ENCODE measurements around the gene ARPC5. TPM values are rescaled to one million over a fixed set of nuclear protein-coding genes. Genes with fewer than 3 reads are reported as not detected.

The ARPC5 gene
- total and polyA plus RNA-seq, 10 of the 15 experiments (the other 5 are each of a cell fraction or from before 2014, with no cell fraction given), result 238 to 784 (median 309) TPM

- no peak for DNase-seq (ENCODE audit: low read depth, low spot score)
- H3K4me1 ChIP-seq (ENCODE audit: control insufficient read depth, insufficient read depth, low read length), result peaks cover 65% of the 10 kb centered on the region
- H3K36me3 ChIP-seq (ENCODE audit: control insufficient read depth in 2 of 2, insufficient read depth in 2 of 2, low read length in 1 of 2), result no peaks in the 10 kb centered on the region
- FAIRE-seq, result no peak
- intact Hi-C loops (cut with micrococcal nuclease; ENCODE audit: unreplicated experiment) (loop anchor here (1.0 to 5.0 kb wide), 4 partner anchors 15 to 237 kb away; partner anchors contain the start of genes ARPC5, NCF2 and SMG7), in situ Hi-C loops (cut with MboI) (no loop called here)
- no peaks in the 10 kb centered on the region for H4K20me1 ChIP-seq (ENCODE audit: control insufficient read depth, insufficient read depth)
- H3K9ac ChIP-seq (ENCODE audit: control insufficient read depth, insufficient read depth, low read length), result no peak overlapping the region
- H3K27ac ChIP-seq (ENCODE audit: control insufficient read depth, insufficient read depth), result peak overlapping the region; percentile 64
- no peaks in the 10 kb centered on the region; the same call in 1 of the 3 replicates for H3K9me3 ChIP-seq (replicated peaks; ENCODE audit: control insufficient read depth, insufficient read depth, low read length)
- H3K4me2 ChIP-seq (ENCODE audit: control insufficient read depth, insufficient read depth), result peak overlapping the region; percentile 42
- H3K27me3 ChIP-seq (replicated peaks in 1 of 2; ENCODE audit: control insufficient read depth in 2 of 2, insufficient read depth in 2 of 2, low read length in 1 of 2), result no peaks in the 10 kb centered on the region
- H3K79me2 ChIP-seq (ENCODE audit: control insufficient read depth, insufficient read depth, low read length), result no peaks in the 10 kb centered on the region
- H3K4me3 ChIP-seq, result no peak overlapping the region
- ChIA-PET RAD21 (ENCODE audit: unreplicated experiment) (interaction anchor here (0.9 to 8.5 kb wide), 10 partner anchors 14 to 306 kb away, joined by 3 to 188 read pairs (median 6); partner anchors contain the start of genes NCF2 and SMG7), CTCF (interaction anchor here (0.8 to 9.8 kb wide), 12 partner anchors 8 to 311 kb away, joined by 3 to 152 read pairs (median 6); partner anchors contain the start of gene NCF2), POLR2A (interaction anchor here (0.8 to 9.4 kb wide), 7 partner anchors 13 to 133 kb away, joined by 3 to 199 read pairs (median 6); partner anchors contain the start of genes ARPC5, NCF2 and SMG7), SMC1A (ENCODE audit: uncharacterized antibody, unreplicated experiment) (interaction anchor here (0.8 to 12.6 kb wide), 15 partner anchors 15 to 293 kb away, joined by 3 to 363 read pairs (median 3); partner anchors contain the start of gene NCF2)
- peak overlapping the region; percentile 31 for H2AFZ ChIP-seq (ENCODE audit: control insufficient read depth, low read depth, low read length)
- 6% methylated on average over 8 of the region's 8 CpGs for WGBS (ENCODE audit: insufficient coverage, insufficient replicate concordance, low lambda C conversion rate, missing lambda C conversion rate)
- ATAC-seq, result peak; percentile 50
- TSS peak; percentile 82 for BruUV-seq (replicated peaks)
- TF ChIP-seq SPI1 (IDR thresholded peaks at IDR 0.05; ENCODE audit: borderline replicate concordance, insufficient read depth, low read depth, low read length), result peak; percentile 86; the same call in 1 of the 2 replicates
- no peak for TF ChIP-seq POLR2AphosphoS5 (IDR thresholded peaks at IDR 0.05; ENCODE audit: low read length)
- peak; percentile 50; the same call in 1 of the 2 replicates for TF ChIP-seq YY1 (IDR thresholded peaks at IDR 0.05; ENCODE audit: low read depth, low read length)
- TF ChIP-seq PML (IDR thresholded peaks at IDR 0.05; ENCODE audit: low read length), result 0 out of 2 replicates have a peak, but pooled peaks have one; percentile 6
- peak; percentile 30; the same call in 1 of the 2 replicates for TF ChIP-seq MTA3 (IDR thresholded peaks at IDR 0.05; ENCODE audit: borderline replicate concordance, low read length)
- no peak for TF ChIP-seq SUZ12 (IDR thresholded peaks at IDR 0.05; ENCODE audit: unreplicated experiment)
- TF ChIP-seq MEF2A (IDR thresholded peaks at IDR 0.05; ENCODE audit: insufficient read depth, low read depth, low read length), result no peak
- no peak for TF ChIP-seq RAD21 (IDR thresholded peaks at IDR 0.05; ENCODE audit: insufficient read depth, low read depth, low read length)
- no peak for TF ChIP-seq FOXM1 (IDR thresholded peaks at IDR 0.05; ENCODE audit: low read depth, low read length)
- TF ChIP-seq ZBED1 (IDR thresholded peaks at IDR 0.05; ENCODE audit: borderline replicate concordance), result no peak
- TF ChIP-seq ZZZ3 (IDR thresholded peaks at IDR 0.05; ENCODE audit: control insufficient read depth, insufficient read length, low read depth), result no peak
- TF ChIP-seq LARP7 (IDR thresholded peaks at IDR 0.05), result 0 out of 2 replicates have a peak, but pooled peaks have one; percentile 28
- no peak for TF ChIP-seq MXI1 (IDR thresholded peaks at IDR 0.05; ENCODE audit: low read depth, low read length)
- TF ChIP-seq POLR2AphosphoS2 (IDR thresholded peaks at IDR 0.05; ENCODE audit: low read depth, low read length), result no peak
- TF ChIP-seq EGR1 (IDR thresholded peaks at IDR 0.05; ENCODE audit: borderline replicate concordance in 1 of 2, low read depth in 2 of 2, low read length in 2 of 2), result peak in 1 of 2 experiments; percentile 5; a peak in 1 of 3 replicates
- TF ChIP-seq PAX5 (IDR thresholded peaks at IDR 0.05; ENCODE audit: borderline replicate concordance, low read depth, low read length), result no peak
- TF ChIP-seq RELA (IDR thresholded peaks at IDR 0.05; ENCODE audit: borderline replicate concordance, partially characterized antibody), result no peak
- no peak for TF ChIP-seq RB1 (IDR thresholded peaks at IDR 0.05; ENCODE audit: borderline replicate concordance)
- no peak for TF ChIP-seq TCF7 (IDR thresholded peaks at IDR 0.05; ENCODE audit: borderline replicate concordance)
- TF ChIP-seq ATF7 (IDR thresholded peaks at IDR 0.05; ENCODE audit: low read depth), result no peak
- TF ChIP-seq BCLAF1 (IDR thresholded peaks at IDR 0.05), result no peak
- TF ChIP-seq SMARCA5 (IDR thresholded peaks at IDR 0.05), result peak; percentile 80; the same call in 1 of the 2 replicates
Observed at GRCh38 chr1:183604815-183605214, 30.8 kb downstream of the ARPC5 start.

Data from GM12878 (cell line).